ENCODE data around the gene POU2F2.

Gene POU2F2

DNA sequence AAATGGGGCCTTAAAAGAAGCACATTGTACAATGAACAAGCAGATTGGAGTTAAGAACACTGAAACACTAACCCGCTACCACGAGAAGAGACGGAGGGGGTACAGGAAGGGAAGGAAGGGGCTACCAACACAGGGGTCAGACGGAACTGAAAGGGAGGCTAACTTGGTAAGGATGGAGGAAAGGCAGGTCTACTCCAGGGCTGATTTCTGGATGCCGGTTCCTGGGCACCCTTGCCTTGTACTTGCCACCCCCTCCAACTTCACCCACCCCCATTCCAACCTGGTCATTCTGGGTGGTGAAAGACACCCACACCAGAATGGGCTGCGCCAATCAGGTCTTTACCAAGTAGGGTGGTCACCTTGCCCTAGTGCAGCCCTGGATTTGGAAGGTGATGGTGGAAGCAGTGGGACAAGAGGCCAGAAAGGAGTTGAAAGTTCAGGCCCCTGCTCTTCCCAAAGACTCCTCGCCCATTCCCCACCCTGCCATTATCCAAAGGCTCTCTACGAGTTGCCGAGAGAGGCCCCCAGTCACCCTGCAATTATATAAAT, 46.0 kb downstream of the POU2F2 start:
- Histone ChIP-seq H2BK15ac (replicated peaks; ENCODE audit: low read depth) (no peak overlapping the region), H3K4me1 (ENCODE audit: control insufficient read depth, low read depth, low read length) (no peaks in the 10 kb centered on the region), H3K18ac (ENCODE audit: low read length) (no peak overlapping the region), H3K79me2 (ENCODE audit: control insufficient read depth, insufficient read depth, low read length) (no peaks in the 10 kb centered on the region), H3K9ac (ENCODE audit: low read length) (no peak overlapping the region), H3K23ac (ENCODE audit: low read length) (no peak overlapping the region), H2AK5ac (ENCODE audit: low read length) (no peak overlapping the region), H3K27ac (ENCODE audit: low read depth, low read length) (no peak overlapping the region), H3K36me3 (ENCODE audit: control insufficient read depth, insufficient read depth, low read length) (no peaks in the 10 kb centered on the region), H4K5ac (ENCODE audit: low read length) (no peak overlapping the region), H3K4ac (ENCODE audit: low read depth, low read length) (no peak overlapping the region), H3K79me1 (ENCODE audit: low read length) (peaks cover 2% of the 10 kb centered on the region), H2BK120ac (ENCODE audit: low read depth, low read length) (no peak overlapping the region), H2BK5ac (ENCODE audit: low read length) (no peak overlapping the region), H3K56ac (ENCODE audit: low read length) (no peak overlapping the region), H3K27me3 (ENCODE audit: insufficient read depth, low read length, poor library complexity) (no peaks in the 10 kb centered on the region), H4K8ac (ENCODE audit: low read depth, low read length) (no peak overlapping the region), H3K4me3 (ENCODE audit: low read length) (no peak overlapping the region), H3K4me2 (ENCODE audit: low read length) (no peak overlapping the region)
- no CpG with 5 or more reads among the region's 9 CpGs for WGBS (ENCODE audit: extremely low coverage, insufficient coverage, low lambda C conversion rate)
- no peak for DNase-seq

- no peak overlapping the region for H3K23ac ChIP-seq (ENCODE audit: low read length)
- H2BK120ac ChIP-seq (ENCODE audit: low read depth, low read length) = no peak overlapping the region
- H2BK15ac ChIP-seq (replicated peaks; ENCODE audit: low read depth) = no peak overlapping the region
- peaks cover 17% of the 10 kb centered on the region for H3K79me2 ChIP-seq (ENCODE audit: control insufficient read depth, insufficient read depth, low read length)
- no peak overlapping the region for H3K4me2 ChIP-seq (ENCODE audit: low read length)
- H3K27me3 ChIP-seq (ENCODE audit: insufficient read depth, low read length, poor library complexity) = no peaks in the 10 kb centered on the region
- H4K8ac ChIP-seq (ENCODE audit: low read depth, low read length) = no peak overlapping the region
- H3K27ac ChIP-seq (ENCODE audit: low read depth, low read length) = no peak overlapping the region
- H3K36me3 ChIP-seq (ENCODE audit: control insufficient read depth, insufficient read depth, low read length) = peaks cover 17% of the 10 kb centered on the region
- no peak overlapping the region for H4K5ac ChIP-seq (ENCODE audit: low read length)
- H3K18ac ChIP-seq (ENCODE audit: low read length) = no peak overlapping the region
- DNase-seq = no peak
- no peaks in the 10 kb centered on the region for H3K4me1 ChIP-seq (ENCODE audit: control insufficient read depth, low read depth, low read length)
- H3K56ac ChIP-seq (ENCODE audit: low read length) = no peak overlapping the region
- no peak overlapping the region for H3K4me3 ChIP-seq (ENCODE audit: low read length)
- no CpG with 5 or more reads among the region's 5 CpGs for WGBS (ENCODE audit: extremely low coverage, insufficient coverage, low lambda C conversion rate)
- H2BK5ac ChIP-seq (ENCODE audit: low read length) = no peak overlapping the region
- H2AK5ac ChIP-seq (ENCODE audit: low read length) = no peak overlapping the region
- H3K79me1 ChIP-seq (ENCODE audit: low read length) = peaks cover 12% of the 10 kb centered on the region
- H3K4ac ChIP-seq (ENCODE audit: low read depth, low read length) = no peak overlapping the region
- H3K9ac ChIP-seq (ENCODE audit: low read length) = no peak overlapping the region
Measured at GRCh38 chr19:42083537-42083936, 48.7 kb downstream of the POU2F2 start.

- H3K4me3 ChIP-seq (ENCODE audit: low read length) = no peak overlapping the region
- H3K4ac ChIP-seq (ENCODE audit: low read depth, low read length) = no peak overlapping the region
- no peak overlapping the region for H3K23ac ChIP-seq (ENCODE audit: low read length)
- no peak overlapping the region for H3K4me2 ChIP-seq (ENCODE audit: low read length)
- H3K4me1 ChIP-seq (ENCODE audit: control insufficient read depth, low read depth, low read length) = no peaks in the 10 kb centered on the region
- peaks cover 21% of the 10 kb centered on the region for H3K79me1 ChIP-seq (ENCODE audit: low read length)
- H3K56ac ChIP-seq (ENCODE audit: low read length) = no peak overlapping the region
- no peak overlapping the region for H4K8ac ChIP-seq (ENCODE audit: low read depth, low read length)
- H3K18ac ChIP-seq (ENCODE audit: low read length) = no peak overlapping the region
- peaks cover 35% of the 10 kb centered on the region for H3K79me2 ChIP-seq (ENCODE audit: control insufficient read depth, insufficient read depth, low read length)
- peaks cover 18% of the 10 kb centered on the region for H3K36me3 ChIP-seq (ENCODE audit: control insufficient read depth, insufficient read depth, low read length)
- H2BK120ac ChIP-seq (ENCODE audit: low read depth, low read length) = no peak overlapping the region
- no CpG with 5 or more reads among the region's 2 CpGs for WGBS (ENCODE audit: extremely low coverage, insufficient coverage, low lambda C conversion rate)
- no peaks in the 10 kb centered on the region for H3K27me3 ChIP-seq (ENCODE audit: insufficient read depth, low read length, poor library complexity)
- DNase-seq = peak; percentile 50
- H3K9ac ChIP-seq (ENCODE audit: low read length) = no peak overlapping the region
- no peak overlapping the region for H2BK5ac ChIP-seq (ENCODE audit: low read length)
- H2BK15ac ChIP-seq (replicated peaks; ENCODE audit: low read depth) = no peak overlapping the region
- H2AK5ac ChIP-seq (ENCODE audit: low read length) = no peak overlapping the region
- no peak overlapping the region for H4K5ac ChIP-seq (ENCODE audit: low read length)
- H3K27ac ChIP-seq (ENCODE audit: low read depth, low read length) = no peak overlapping the region
Measured at GRCh38 chr19:42081584-42082203, 50.6 kb downstream of the POU2F2 start.

- H2BK5ac ChIP-seq (ENCODE audit: low read length) = no peak overlapping the region
- no peak overlapping the region for H2BK15ac ChIP-seq (replicated peaks; ENCODE audit: low read depth)
- no peak overlapping the region for H4K8ac ChIP-seq (ENCODE audit: low read depth, low read length)
- no peak overlapping the region for H3K56ac ChIP-seq (ENCODE audit: low read length)
- H3K79me2 ChIP-seq (ENCODE audit: control insufficient read depth, insufficient read depth, low read length) = peaks cover 42% of the 10 kb centered on the region
- no peak overlapping the region for H3K9ac ChIP-seq (ENCODE audit: low read length)
- no peak overlapping the region for H4K5ac ChIP-seq (ENCODE audit: low read length)
- no peaks in the 10 kb centered on the region for H3K27me3 ChIP-seq (ENCODE audit: insufficient read depth, low read length, poor library complexity)
- no peak for DNase-seq
- no peak overlapping the region for H2AK5ac ChIP-seq (ENCODE audit: low read length)
- no peak overlapping the region for H2BK120ac ChIP-seq (ENCODE audit: low read depth, low read length)
- peaks cover 18% of the 10 kb centered on the region for H3K36me3 ChIP-seq (ENCODE audit: control insufficient read depth, insufficient read depth, low read length)
- peaks cover 21% of the 10 kb centered on the region for H3K79me1 ChIP-seq (ENCODE audit: low read length)
- peak overlapping the region; percentile 24 for H3K23ac ChIP-seq (ENCODE audit: low read length)
- no CpG with 5 or more reads among the region's 28 CpGs for WGBS (ENCODE audit: extremely low coverage, insufficient coverage, low lambda C conversion rate)
- no peak overlapping the region for H3K27ac ChIP-seq (ENCODE audit: low read depth, low read length)
- no peaks in the 10 kb centered on the region for H3K4me1 ChIP-seq (ENCODE audit: control insufficient read depth, low read depth, low read length)
- no peak overlapping the region for H3K4me2 ChIP-seq (ENCODE audit: low read length)
- H3K4ac ChIP-seq (ENCODE audit: low read depth, low read length) = no peak overlapping the region
- H3K4me3 ChIP-seq (ENCODE audit: low read length) = no peak overlapping the region
- H3K18ac ChIP-seq (ENCODE audit: low read length) = no peak overlapping the region
Measured at GRCh38 chr19:42080764-42081375, 51.4 kb downstream of the POU2F2 start.

DNA sequence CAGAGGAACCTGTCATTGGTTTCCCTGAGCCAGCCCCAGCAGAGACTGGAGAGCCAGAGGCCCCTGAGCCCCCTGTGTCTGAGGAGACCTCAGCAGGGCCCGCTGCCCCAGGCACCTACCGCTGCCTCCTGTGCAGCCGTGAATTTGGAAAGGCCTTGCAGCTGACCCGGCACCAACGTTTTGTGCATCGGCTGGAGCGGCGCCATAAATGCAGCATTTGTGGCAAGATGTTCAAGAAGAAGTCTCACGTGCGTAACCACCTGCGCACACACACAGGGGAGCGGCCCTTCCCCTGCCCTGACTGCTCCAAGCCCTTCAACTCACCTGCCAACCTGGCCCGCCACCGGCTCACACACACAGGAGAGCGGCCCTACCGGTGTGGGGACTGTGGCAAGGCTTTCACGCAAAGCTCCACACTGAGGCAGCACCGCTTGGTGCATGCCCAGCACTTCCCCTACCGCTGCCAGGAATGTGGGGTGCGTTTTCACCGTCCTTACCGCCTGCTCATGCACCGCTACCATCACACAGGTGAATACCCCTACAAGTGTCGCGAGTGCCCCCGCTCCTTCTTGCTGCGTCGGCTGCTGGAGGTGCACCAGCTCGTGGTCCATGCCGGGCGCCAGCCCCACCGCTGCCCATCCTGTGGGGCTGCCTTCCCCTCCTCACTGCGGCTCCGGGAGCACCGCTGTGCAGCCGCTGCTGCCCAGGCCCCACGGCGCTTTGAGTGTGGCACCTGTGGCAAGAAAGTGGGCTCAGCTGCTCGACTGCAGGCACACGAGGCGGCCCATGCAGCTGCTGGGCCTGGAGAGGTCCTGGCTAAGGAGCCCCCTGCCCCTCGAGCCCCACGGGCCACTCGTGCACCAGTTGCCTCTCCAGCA, 52.1 kb downstream of the POU2F2 start:
- H3K27ac ChIP-seq (ENCODE audit: low read depth, low read length) = no peak overlapping the region
- H3K79me1 ChIP-seq (ENCODE audit: low read length) = peaks cover 21% of the 10 kb centered on the region
- H3K27me3 ChIP-seq (ENCODE audit: insufficient read depth, low read length, poor library complexity) = no peaks in the 10 kb centered on the region
- H3K4me2 ChIP-seq (ENCODE audit: low read length) = no peak overlapping the region
- H4K5ac ChIP-seq (ENCODE audit: low read length) = no peak overlapping the region
- no peak overlapping the region for H3K18ac ChIP-seq (ENCODE audit: low read length)
- no peak for DNase-seq
- H3K23ac ChIP-seq (ENCODE audit: low read length) = no peak overlapping the region
- peaks cover 2% of the 10 kb centered on the region for H3K4me1 ChIP-seq (ENCODE audit: control insufficient read depth, low read depth, low read length)
- no peak overlapping the region for H3K56ac ChIP-seq (ENCODE audit: low read length)
- H2BK120ac ChIP-seq (ENCODE audit: low read depth, low read length) = no peak overlapping the region
- H2AK5ac ChIP-seq (ENCODE audit: low read length) = no peak overlapping the region
- no peak overlapping the region for H2BK5ac ChIP-seq (ENCODE audit: low read length)
- no peak overlapping the region for H3K9ac ChIP-seq (ENCODE audit: low read length)
- H4K8ac ChIP-seq (ENCODE audit: low read depth, low read length) = no peak overlapping the region
- no peak overlapping the region for H2BK15ac ChIP-seq (replicated peaks; ENCODE audit: low read depth)
- peaks cover 18% of the 10 kb centered on the region for H3K36me3 ChIP-seq (ENCODE audit: control insufficient read depth, insufficient read depth, low read length)
- H3K4me3 ChIP-seq (ENCODE audit: low read length) = no peak overlapping the region
- no peak overlapping the region for H3K4ac ChIP-seq (ENCODE audit: low read depth, low read length)
- no CpG with 5 or more reads among the region's 44 CpGs for WGBS (ENCODE audit: extremely low coverage, insufficient coverage, low lambda C conversion rate)
- peaks cover 42% of the 10 kb centered on the region for H3K79me2 ChIP-seq (ENCODE audit: control insufficient read depth, insufficient read depth, low read length)
